HEK293 (cell line): ENCODE measurements around the gene HRH2.

ENCODE experiments used
- CTCF ChIA-PET: fragments of 350-600 bp; formaldehyde crosslinking; extraction: SDS; loops from one replicate; lab custom pipeline; 2021; ENCODE audit warnings: antibody characterized with exemption; lab: Yijun Ruan, JAX
- POLR2A ChIA-PET: fragments of 300-600 bp; formaldehyde crosslinking; extraction: SDS; loops from one replicate; lab custom pipeline; 2020; ENCODE audit warnings: antibody characterized with exemption, inconsistent platforms; lab: Yijun Ruan, JAX
- H3K27ac ChIP-seq: fragments of 200-500 bp; sonication (Bioruptor generic); 2 replicates; pipeline ENCODE4 v1.5.1; 2014; ENCODE audit warnings: low read depth, low read length, control low read depth, inconsistent platforms; ENCODE audit errors: extremely low read depth
- H3K36me3 ChIP-seq, 2 experiments: fragments of 200-500 bp in 1 of 2; sonication (Bioruptor generic) in 1 of 2; 1 replicate in 1 of 2; 2 replicates in 1 of 2; pipeline ENCODE4 v1.5.1; 2014 to 2017; ENCODE audit warnings: inconsistent platforms in 2 of 2, low read length in 2 of 2; ENCODE audit not compliant: control insufficient read depth in 2 of 2, insufficient read depth in 1 of 2
- H3K4me1 ChIP-seq: fragments of 200-500 bp; sonication (Bioruptor generic); 2 replicates; pipeline ENCODE4 v1.5.1; 2014; ENCODE audit warnings: mild to moderate bottlenecking, low read length, inconsistent platforms; ENCODE audit not compliant: control insufficient read depth, insufficient read depth
- H3K4me3 ChIP-seq: 2 replicates; pipeline ENCODE4 v1.5.1; 2011; ENCODE audit warnings: low read depth, mild to moderate bottlenecking, control low read depth, low read length, moderate library complexity
- H3K9me3 ChIP-seq: fragments of 200-500 bp; sonication (Bioruptor generic); 2 replicates; pipeline ENCODE4 v1.5.1; 2014; ENCODE audit warnings: low read depth, low read length, inconsistent platforms; ENCODE audit not compliant: control insufficient read depth, insufficient read depth
- AEBP2 ChIP-seq: fragments of 450-650 bp; formaldehyde crosslinking; IDR thresholded peaks from 2 replicates; pipeline ENCODE4 v1.5.1; 2016; ENCODE audit warnings: missing biosample characterization, missing genetic modification characterization, borderline replicate concordance
- EGR2 ChIP-seq: fragments of 450-650 bp; formaldehyde crosslinking; IDR thresholded peaks from 2 replicates; pipeline ENCODE4 v1.5.1; 2016; ENCODE audit warnings: low read depth, missing biosample characterization, missing genetic modification characterization
- GLI4 ChIP-seq: fragments of 450-650 bp; formaldehyde crosslinking; IDR thresholded peaks from 2 replicates; pipeline ENCODE4 v1.5.1; 2016; ENCODE audit warnings: missing biosample characterization, missing genetic modification characterization
- KLF17 ChIP-seq: fragments of 450-650 bp; formaldehyde crosslinking; IDR thresholded peaks from 2 replicates; pipeline ENCODE4 v1.5.1; 2016; ENCODE audit warnings: missing biosample characterization, missing genetic modification characterization
- KLF9 ChIP-seq: fragments of 450-650 bp; formaldehyde crosslinking; IDR thresholded peaks from 2 replicates; pipeline ENCODE4 v1.5.1; 2016; ENCODE audit warnings: missing biosample characterization, missing genetic modification characterization, low read depth
- MEIS1 ChIP-seq: sonication (generic); formaldehyde crosslinking; IDR thresholded peaks from 2 replicates; pipeline ENCODE4 v1.8.1; 2022; ENCODE audit warnings: missing genetic modification reagents, mild to moderate bottlenecking, borderline replicate concordance
- REST ChIP-seq: fragments of 450-650 bp; formaldehyde crosslinking; IDR thresholded peaks from 2 replicates; pipeline ENCODE4 v1.5.1; 2016; ENCODE audit warnings: missing biosample characterization, missing genetic modification characterization
- SP7 ChIP-seq: fragments of 450-650 bp; formaldehyde crosslinking; IDR thresholded peaks from 2 replicates; pipeline ENCODE4 v1.5.1; 2016; ENCODE audit warnings: missing biosample characterization, missing genetic modification characterization
- ZBTB11 ChIP-seq: fragments of 450-650 bp; formaldehyde crosslinking; conservative IDR thresholded peaks from 2 replicates; pipeline ENCODE4 v1.5.1; 2016; ENCODE audit warnings: low read depth, missing biosample characterization, missing genetic modification characterization
- ZBTB20 ChIP-seq: fragments of 450-650 bp; formaldehyde crosslinking; IDR thresholded peaks from 2 replicates; pipeline ENCODE4 v1.5.1; 2016; ENCODE audit warnings: missing biosample characterization, missing genetic modification characterization
- ZNF112 ChIP-seq: fragments of 450-650 bp; formaldehyde crosslinking; IDR thresholded peaks from 2 replicates; pipeline ENCODE4 v1.5.0; 2017; ENCODE audit warnings: missing biosample characterization, missing genetic modification characterization
- ZNF280C ChIP-seq: fragments of 450-650 bp; formaldehyde crosslinking; IDR thresholded peaks from 2 replicates; pipeline ENCODE4 v1.5.1; 2016; ENCODE audit warnings: missing biosample characterization, missing genetic modification characterization
- ZNF560 ChIP-seq: fragments of 450-650 bp; formaldehyde crosslinking; IDR thresholded peaks from 2 replicates; pipeline ENCODE4 v1.5.1; 2017; ENCODE audit warnings: missing biosample characterization, missing genetic modification characterization, borderline replicate concordance
- ZNF621 ChIP-seq: fragments of 450-650 bp; formaldehyde crosslinking; IDR thresholded peaks from 2 replicates; pipeline ENCODE4 v1.5.1; 2017; ENCODE audit warnings: missing biosample characterization, missing genetic modification characterization
- ZNF670 ChIP-seq: fragments of 450-650 bp; formaldehyde crosslinking; IDR thresholded peaks from 2 replicates; pipeline ENCODE4 v1.5.1; 2016; ENCODE audit warnings: missing biosample characterization, missing genetic modification characterization, low read depth
- ZNF768 ChIP-seq: fragments of 450-650 bp; formaldehyde crosslinking; IDR thresholded peaks from 2 replicates; pipeline ENCODE4 v1.5.1; 2018; ENCODE audit warnings: missing biosample characterization, mild to moderate bottlenecking, missing genetic modification characterization
- ZSCAN30 ChIP-seq: fragments of 450-650 bp; IDR thresholded peaks from 2 replicates; pipeline ENCODE4 v1.5.1; 2018; ENCODE audit warnings: missing biosample characterization, mild to moderate bottlenecking, missing genetic modification characterization, moderate library complexity
- ZSCAN4 ChIP-seq: fragments of 450-650 bp; formaldehyde crosslinking; IDR thresholded peaks from 2 replicates; pipeline ENCODE4 v1.5.1; 2017; ENCODE audit warnings: missing biosample characterization, missing genetic modification characterization
- ZSCAN5A ChIP-seq: fragments of 450-650 bp; formaldehyde crosslinking; IDR thresholded peaks from 2 replicates; pipeline ENCODE4 v1.5.1; 2016; ENCODE audit warnings: missing biosample characterization, missing genetic modification characterization

HRH2 gene

GRCh38 chr5:175653763-175654162 is 4.1 kb upstream of the HRH2 start (continued):
- TF ChIP-seq ZSCAN5A (tag by site-specific recombination) (no peak), EGR2 (tag by site-specific recombination) (no peak), ZSCAN30 (no peak), AEBP2 (tag by site-specific recombination) (no peak), ZBTB20 (tag by site-specific recombination) (no peak)

- POLR2A ChIA-PET, result no interaction called here
- H3K9me3 ChIP-seq, result no peaks in the 10 kb centered on the region
- TF ChIP-seq ZNF621 (tag by site-specific recombination), result no peak
- no peak for TF ChIP-seq GLI4 (tag by site-specific recombination)
- TF ChIP-seq ZNF560 (tag by site-specific recombination), result no peak
- TF ChIP-seq ZBTB11 (tag by site-specific recombination), result no peak
- no peak for TF ChIP-seq REST
- no peak for TF ChIP-seq ZNF112
- TF ChIP-seq MEIS1 (CRISPR knock-in tag), result no peak
- TF ChIP-seq ZSCAN4 (tag by site-specific recombination), result no peak
- TF ChIP-seq ZNF768 (tag by site-specific recombination), result no peak
- no peak for TF ChIP-seq AEBP2 (tag by site-specific recombination)
- no peak for TF ChIP-seq ZNF670 (tag by site-specific recombination)
- TF ChIP-seq SP7 (tag by site-specific recombination), result no peak
- TF ChIP-seq ZNF280C (tag by site-specific recombination), result no peak
- no peak for TF ChIP-seq KLF17
- no peak for TF ChIP-seq KLF9 (tag by site-specific recombination)
- H3K36me3 ChIP-seq, result no peaks in the 10 kb centered on the region
- H3K4me3 ChIP-seq, result no peak overlapping the region
- CTCF ChIA-PET, result no interaction called here
- H3K27ac ChIP-seq, result no peak overlapping the region
- H3K4me1 ChIP-seq, result peaks cover 3% of the 10 kb centered on the region; the same call in 1 of the 2 replicates
Observed at GRCh38 chr5:175654339-175654738, 3.5 kb upstream of the HRH2 start.
